ENCODE data around the gene ABCC1. TPM values are rescaled to one million over a fixed set of nuclear protein-coding genes. Genes with fewer than 3 reads are reported as not detected.
"Not testable (repeated sequence)": the region's sequence is repeated elsewhere in the genome, so short reads cannot be mapped to it uniquely, and the experiment has no call there.

ABCC1 gene
- polyA plus RNA-seq, 1 donor = 4.5 TPM

DNA sequence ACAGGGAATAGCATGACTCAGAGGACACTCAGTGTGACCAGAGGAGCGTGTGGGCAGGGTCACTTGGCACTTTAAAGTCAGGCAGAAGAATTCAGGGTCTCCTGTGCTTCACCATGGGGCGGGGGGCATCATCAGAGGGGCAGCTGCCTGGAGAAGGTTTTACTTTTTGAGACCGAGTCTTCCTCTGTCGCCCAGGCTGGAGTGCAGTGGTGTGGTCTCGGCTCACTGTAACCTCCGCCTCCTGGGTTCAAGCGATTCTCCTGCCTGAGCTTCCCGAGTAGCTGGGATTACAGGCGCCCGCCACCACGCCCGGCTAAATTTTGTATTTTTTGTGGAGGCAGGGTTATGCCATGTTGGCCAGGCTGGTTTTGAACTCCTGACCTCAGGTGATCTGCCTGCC is 241.6 kb downstream of the ABCC1 start:
- DNase-seq = not testable (repeated sequence)

DNA sequence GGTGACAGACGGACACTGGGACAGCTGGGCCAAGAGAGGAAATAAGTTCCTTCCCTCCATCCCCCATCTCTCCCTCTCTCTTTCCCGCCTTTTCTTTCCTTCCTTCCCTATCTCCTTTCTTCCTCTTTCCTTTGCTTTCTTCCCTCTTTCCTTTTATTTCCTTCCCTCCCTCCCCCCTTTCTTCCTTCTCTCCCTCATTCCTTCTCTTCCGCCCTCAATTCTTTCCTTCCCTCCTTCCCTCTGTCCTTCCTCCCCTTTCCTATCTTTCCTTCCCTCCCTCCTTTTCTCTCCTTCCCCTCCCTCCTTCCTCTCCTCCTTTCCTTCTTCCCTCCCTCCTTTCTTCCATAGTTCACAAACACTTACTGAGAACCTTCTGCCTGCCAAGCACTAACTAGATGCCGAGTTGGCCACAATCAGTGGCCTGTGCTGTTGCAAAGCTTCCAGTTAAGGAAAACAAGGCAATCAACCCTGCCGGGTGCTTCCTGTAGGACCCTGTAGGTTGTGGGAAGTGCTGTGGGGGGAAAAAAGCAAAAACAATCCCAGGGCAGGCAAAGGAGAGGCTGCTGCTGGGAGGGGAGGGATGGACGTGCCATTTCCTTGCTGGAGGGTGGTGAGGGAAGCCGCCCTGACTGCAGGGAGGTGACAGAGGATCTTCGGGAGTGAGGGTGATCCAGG is 242.2 kb downstream of the ABCC1 start:
- DNase-seq = peak; percentile 8

Other genes starting within 250 kb of the ABCC1 start
- 11.2 TPM for gene MYH11, start 92.6 kb upstream of the ABCC1 start, polyA plus RNA-seq (ENCODE audit: insufficient read length)
- gene CEP20, start 61.0 kb upstream of the ABCC1 start, polyA plus RNA-seq (ENCODE audit: insufficient read length) = 20.6 TPM